ENCODE results near the gene NHEJ1.

- TF ChIP-seq, protein P1, sequence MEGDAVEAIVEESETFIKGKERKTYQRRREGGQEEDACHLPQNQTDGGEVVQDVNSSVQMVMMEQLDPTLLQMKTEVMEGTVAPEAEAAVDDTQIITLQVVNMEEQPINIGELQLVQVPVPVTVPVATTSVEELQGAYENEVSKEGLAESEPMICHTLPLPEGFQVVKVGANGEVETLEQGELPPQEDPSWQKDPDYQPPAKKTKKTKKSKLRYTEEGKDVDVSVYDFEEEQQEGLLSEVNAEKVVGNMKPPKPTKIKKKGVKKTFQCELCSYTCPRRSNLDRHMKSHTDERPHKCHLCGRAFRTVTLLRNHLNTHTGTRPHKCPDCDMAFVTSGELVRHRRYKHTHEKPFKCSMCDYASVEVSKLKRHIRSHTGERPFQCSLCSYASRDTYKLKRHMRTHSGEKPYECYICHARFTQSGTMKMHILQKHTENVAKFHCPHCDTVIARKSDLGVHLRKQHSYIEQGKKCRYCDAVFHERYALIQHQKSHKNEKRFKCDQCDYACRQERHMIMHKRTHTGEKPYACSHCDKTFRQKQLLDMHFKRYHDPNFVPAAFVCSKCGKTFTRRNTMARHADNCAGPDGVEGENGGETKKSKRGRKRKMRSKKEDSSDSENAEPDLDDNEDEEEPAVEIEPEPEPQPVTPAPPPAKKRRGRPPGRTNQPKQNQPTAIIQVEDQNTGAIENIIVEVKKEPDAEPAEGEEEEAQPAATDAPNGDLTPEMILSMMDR (IDR thresholded peaks at IDR 0.05): no peak
- TF ChIP-seq POLR2A (IDR thresholded peaks at IDR 0.05) (no peak), POLR2AphosphoS5 (IDR thresholded peaks at IDR 0.05; ENCODE audit: insufficient read depth in 1 of 2, low read depth in 1 of 2) (no peak)
Measured at GRCh38 chr2:219131327-219131726, 29.3 kb downstream of the NHEJ1 start.

All from vagina (tissue), 2 donors.